Transverse colon (tissue), 3 donors: Measurements from ENCODE around the gene SH3RF3.

ENCODE experiments used
- POLR2A ChIP-seq: fragments of 450-650 bp; IDR thresholded peaks from one replicate; pipeline ENCODE4 v1.6.1; 2016; ENCODE audit warnings: antibody characterized with exemption, mild to moderate bottlenecking, moderate library complexity
- POLR2AphosphoS5 ChIP-seq, 3 donors: sonication (generic); formaldehyde crosslinking; IDR thresholded peaks; one replicate each; pipeline ENCODE4 v1.6.1; 2016; ENCODE audit warnings: antibody characterized with exemption in 3 of 3

DNA sequence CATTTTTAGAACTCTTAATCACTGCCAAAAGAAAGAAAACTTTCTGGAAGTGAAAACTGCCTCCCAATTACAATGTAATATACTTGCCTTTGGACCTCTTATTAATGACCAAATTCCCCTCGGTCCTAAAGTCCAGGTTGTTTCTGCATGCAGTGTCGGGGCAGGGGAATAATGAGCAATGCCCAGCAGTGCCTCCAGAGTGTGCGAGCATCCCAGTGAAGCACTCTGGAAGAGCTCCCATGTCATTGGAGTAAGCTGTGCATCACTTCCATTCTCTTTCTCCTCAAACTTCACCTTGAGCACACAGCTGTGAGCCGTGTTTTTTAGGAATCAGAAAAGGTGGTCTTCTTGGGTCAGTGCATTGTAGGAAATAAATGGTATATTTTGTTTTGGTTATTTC, 107.1 kb downstream of the SH3RF3 start:
- TF ChIP-seq POLR2A (no peak), POLR2AphosphoS5 (IDR thresholded peaks at IDR 0.05) (no peak)
